IMR-90 (cell line): Measurements from ENCODE around the gene MORN5.

ENCODE experiments used
- BHLHE40 ChIP-seq: fragments of 150-350 bp; IDR thresholded peaks from 2 replicates; pipeline ENCODE4 v1.6.1; 2016; ENCODE audit warnings: mild to moderate bottlenecking, low read depth, low read length
- CEBPB ChIP-seq: IDR thresholded peaks from 2 replicates; pipeline ENCODE4 v1.6.1; 2012; ENCODE audit warnings: low read depth, low read length, improper control_type of control experiment
- CHD1 ChIP-seq: IDR thresholded peaks from 2 replicates; pipeline ENCODE4 v1.6.1; 2012; ENCODE audit warnings: low read depth, low read length, improper control_type of control experiment
- CTCF ChIP-seq: conservative IDR thresholded peaks from 2 replicates; pipeline ENCODE4 v1.5.1; 2012; ENCODE audit warnings: mild to moderate bottlenecking, low read depth, low read length, improper control_type of control experiment
- ELK1 ChIP-seq: fragments of 150-350 bp; IDR thresholded peaks from 2 replicates; pipeline ENCODE4 v1.6.1; 2016; ENCODE audit warnings: low read depth, mild to moderate bottlenecking, low read length, moderate library complexity, borderline replicate concordance
- FOS ChIP-seq: fragments of 150-350 bp; IDR thresholded peaks from 2 replicates; pipeline ENCODE4 v1.6.1; 2016; ENCODE audit warnings: low read depth, low read length
- MAFK ChIP-seq: IDR thresholded peaks from 2 replicates; pipeline ENCODE4 v1.6.1; 2012; ENCODE audit warnings: low read depth, low read length, improper control_type of control experiment
- MXI1 ChIP-seq: IDR thresholded peaks from 2 replicates; pipeline ENCODE4 v1.6.1; 2012; ENCODE audit warnings: low read depth, mild to moderate bottlenecking, low read length, moderate library complexity, borderline replicate concordance
- POLR2A ChIP-seq: IDR thresholded peaks from 2 replicates; pipeline ENCODE4 v1.6.1; 2012; ENCODE audit warnings: mild to moderate bottlenecking, low read depth, low read length
- RAD21 ChIP-seq: IDR thresholded peaks from 2 replicates; pipeline ENCODE4 v1.6.1; 2012; ENCODE audit warnings: low read length, improper control_type of control experiment
- RCOR1 ChIP-seq: IDR thresholded peaks from 2 replicates; pipeline ENCODE4 v1.6.1; 2012; ENCODE audit warnings: mild to moderate bottlenecking, low read length, improper control_type of control experiment; ENCODE audit not compliant: insufficient replicate concordance
- SMC3 ChIP-seq: fragments of 150-350 bp; IDR thresholded peaks from 2 replicates; pipeline ENCODE4 v1.6.1; 2016; ENCODE audit warnings: low read depth, mild to moderate bottlenecking, antibody characterized with exemption, low read length, moderate library complexity
- USF2 ChIP-seq: fragments of 150-350 bp; IDR thresholded peaks from 2 replicates; pipeline ENCODE4 v1.6.1; 2017; ENCODE audit warnings: mild to moderate bottlenecking, antibody characterized with exemption, low read length, low read depth

GRCh38 chr9:122120316-122121071 is 39.2 kb upstream of the MORN5 start:
- TF ChIP-seq CTCF (no peak), POLR2A (no peak), RAD21 (no peak), SMC3 (no peak), CHD1 (no peak), FOS (no peak), MXI1 (no peak), USF2 (no peak), RCOR1 (no peak), CEBPB (no peak), ELK1 (no peak), BHLHE40 (no peak), MAFK (no peak)
